Measurements from ENCODE around the gene TMEM86A.
"Not testable (repeated sequence)": the region's sequence is repeated elsewhere in the genome, so short reads cannot be mapped to it uniquely, and the experiment has no call there.

TMEM86A gene

GRCh38 chr11:18698341-18699268, at the start of gene TMEM86A:
Gene TMEM86A, plus strand, starts transcription at chr11:18698779. Its CDS starts 108 bp downstream, at chr11:18698887.
- peak; percentile 89 for DNase-seq

DNA sequence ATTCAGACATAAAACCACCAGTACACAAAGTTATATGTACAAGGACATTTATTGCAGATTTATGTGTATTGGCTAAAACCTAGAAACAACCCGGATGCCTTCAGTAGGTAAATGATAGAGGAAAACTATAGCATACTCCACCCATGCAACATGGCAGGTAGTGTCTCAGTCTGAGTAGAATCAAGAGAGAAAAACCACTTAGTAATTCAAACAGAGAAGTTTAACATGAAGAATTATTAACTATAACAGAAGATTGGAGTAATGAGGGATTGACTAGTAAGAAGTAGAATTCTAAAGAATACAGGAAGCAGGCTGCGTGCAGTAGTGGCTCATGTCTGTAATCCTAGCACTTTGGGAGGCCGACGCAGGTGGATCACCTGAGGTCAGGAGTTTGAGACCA, 48.2 kb upstream of the TMEM86A start:
- no peak for DNase-seq

GRCh38 chr11:18650859-18651557, 47.6 kb upstream of the TMEM86A start:
- DNase-seq, result peak; percentile 94

- peak; percentile 88 for DNase-seq
These were observed 40.9 kb upstream of the TMEM86A start for GRCh38 chr11:18657673-18658072.

DNA sequence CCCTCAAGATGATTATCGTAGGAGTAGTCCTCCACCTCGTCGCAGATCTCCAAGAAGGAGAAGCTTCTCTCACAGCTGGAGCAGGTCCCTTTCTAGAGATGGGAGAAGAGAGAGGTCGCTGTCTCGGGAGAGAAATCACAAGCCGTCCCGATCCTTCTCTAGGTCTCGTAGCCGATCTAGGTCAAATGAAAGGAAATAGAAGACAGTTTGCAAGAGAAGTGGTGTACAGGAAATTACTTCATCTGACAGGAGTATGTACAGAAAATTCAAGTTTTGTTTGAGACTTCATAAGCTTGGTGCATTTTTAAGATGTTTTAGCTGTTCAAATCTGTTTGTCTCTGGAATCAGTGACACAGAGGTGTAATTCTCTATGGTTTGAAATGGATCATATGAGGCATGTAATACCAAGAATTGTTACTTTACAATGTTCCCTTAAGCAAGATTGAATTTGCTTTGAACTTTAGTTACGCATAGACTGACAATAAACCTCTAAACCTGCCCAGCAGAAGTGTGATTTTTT, 33.2 kb upstream of the TMEM86A start:
- not testable (repeated sequence) for DNase-seq

DNA sequence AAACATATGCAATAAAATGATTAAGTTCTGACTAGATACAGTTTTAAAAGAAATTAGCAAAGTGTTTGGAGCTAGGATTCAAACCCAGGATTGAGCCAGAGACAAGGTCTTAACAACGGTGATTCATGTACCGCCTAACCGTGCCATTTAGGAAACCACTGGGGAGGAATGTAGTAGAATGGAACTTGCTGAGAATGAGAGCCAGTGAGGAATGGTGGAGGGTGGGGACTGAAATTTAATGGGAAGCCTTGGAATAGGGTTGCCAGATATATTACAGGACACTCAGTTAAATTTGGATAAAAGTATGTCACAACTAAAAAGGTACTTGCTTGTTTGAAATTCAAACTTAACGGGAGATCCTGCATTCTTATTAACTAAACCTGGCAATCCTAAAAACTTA, 30.4 kb upstream of the TMEM86A start:
- DNase-seq, result no peak

GRCh38 chr11:18669219-18669596, 29.4 kb upstream of the TMEM86A start:
- peak; percentile 12 for DNase-seq

- DNase-seq, result no peak
These were observed 28.9 kb upstream of the TMEM86A start for GRCh38 chr11:18669711-18670110.

DNA sequence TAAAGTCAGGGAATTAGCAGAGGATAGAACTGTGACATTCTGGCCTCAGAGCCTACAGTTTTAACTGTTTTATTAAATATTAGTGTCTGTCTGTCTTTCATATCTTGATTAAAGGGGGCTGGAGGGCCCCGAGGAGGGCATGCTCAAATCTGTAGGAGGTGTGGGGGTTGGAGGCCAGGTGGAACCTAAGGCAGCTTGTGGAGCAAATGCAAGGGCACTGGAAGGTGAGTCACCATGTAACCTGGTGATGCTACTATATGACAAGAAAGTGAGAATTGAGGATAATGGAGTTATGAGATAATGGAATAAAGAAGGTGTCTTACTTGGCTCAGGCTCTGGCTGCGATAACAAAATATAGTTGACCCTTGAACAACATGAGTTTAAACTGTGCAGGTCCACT, 27.3 kb upstream of the TMEM86A start:
- no peak for DNase-seq

DNA sequence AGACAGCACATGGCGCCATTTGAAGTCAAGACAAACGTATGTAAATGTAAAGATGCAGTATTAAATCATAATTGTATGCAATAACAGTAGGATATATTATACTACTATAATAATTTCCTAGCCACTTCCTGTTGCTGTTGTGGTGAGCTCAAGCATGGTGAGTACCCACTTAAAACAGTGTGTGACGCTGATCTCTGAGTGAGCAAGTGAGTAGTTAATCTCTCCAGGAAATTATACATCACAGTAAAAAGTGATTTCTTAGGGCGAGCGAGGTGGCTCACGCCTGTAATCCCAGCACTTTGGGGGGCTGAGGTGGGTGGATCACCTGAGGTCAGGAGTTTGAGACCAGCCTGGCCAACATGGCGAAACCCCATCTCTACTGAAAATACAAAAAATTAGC, 26.4 kb upstream of the TMEM86A start:
- DNase-seq, result not testable (repeated sequence)

- DNase-seq, result no peak
These were observed 21.8 kb upstream of the TMEM86A start for GRCh38 chr11:18676803-18677202.

- no peak for DNase-seq
These were observed 21.0 kb upstream of the TMEM86A start for GRCh38 chr11:18677560-18677959.

- not testable (repeated sequence) for DNase-seq
These were observed 16.6 kb upstream of the TMEM86A start for GRCh38 chr11:18681949-18682348.

- no peak for DNase-seq
These were observed 16.1 kb upstream of the TMEM86A start for GRCh38 chr11:18682466-18682865.

GRCh38 chr11:18684267-18684666, 14.3 kb upstream of the TMEM86A start:
- no peak for DNase-seq

DNA sequence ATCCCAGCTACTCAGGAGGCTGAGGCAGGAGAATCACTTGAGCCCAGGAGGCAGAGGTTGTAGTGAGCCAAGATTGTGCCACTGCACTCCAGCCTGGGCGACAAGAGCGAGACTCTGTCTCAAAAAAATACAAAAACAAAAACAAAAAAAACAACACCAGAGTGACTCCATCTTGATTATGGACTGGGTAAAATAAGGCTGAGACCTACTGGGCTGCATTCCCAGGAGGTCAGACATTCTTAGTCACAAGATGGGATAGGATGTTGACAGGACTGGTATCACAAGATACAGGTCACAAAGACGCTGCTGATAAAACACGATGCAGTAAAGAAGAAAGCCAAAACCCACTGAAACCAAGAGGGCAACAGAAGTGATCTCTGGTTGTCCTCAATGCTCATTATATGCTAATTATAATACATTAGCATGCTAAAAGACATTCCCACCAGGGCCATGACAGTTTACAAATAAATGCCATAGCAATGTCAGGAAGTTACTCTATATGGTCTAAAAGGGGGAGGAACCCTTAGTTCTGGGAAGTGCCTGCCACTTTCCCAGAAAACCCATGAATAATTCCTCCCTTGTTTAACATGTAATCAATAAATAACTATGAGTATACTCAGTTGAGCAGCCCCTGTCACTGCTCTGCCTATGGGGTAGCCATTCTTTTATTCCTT, 7.0 kb upstream of the TMEM86A start:
- DNase-seq, result peak; percentile 73

DNA sequence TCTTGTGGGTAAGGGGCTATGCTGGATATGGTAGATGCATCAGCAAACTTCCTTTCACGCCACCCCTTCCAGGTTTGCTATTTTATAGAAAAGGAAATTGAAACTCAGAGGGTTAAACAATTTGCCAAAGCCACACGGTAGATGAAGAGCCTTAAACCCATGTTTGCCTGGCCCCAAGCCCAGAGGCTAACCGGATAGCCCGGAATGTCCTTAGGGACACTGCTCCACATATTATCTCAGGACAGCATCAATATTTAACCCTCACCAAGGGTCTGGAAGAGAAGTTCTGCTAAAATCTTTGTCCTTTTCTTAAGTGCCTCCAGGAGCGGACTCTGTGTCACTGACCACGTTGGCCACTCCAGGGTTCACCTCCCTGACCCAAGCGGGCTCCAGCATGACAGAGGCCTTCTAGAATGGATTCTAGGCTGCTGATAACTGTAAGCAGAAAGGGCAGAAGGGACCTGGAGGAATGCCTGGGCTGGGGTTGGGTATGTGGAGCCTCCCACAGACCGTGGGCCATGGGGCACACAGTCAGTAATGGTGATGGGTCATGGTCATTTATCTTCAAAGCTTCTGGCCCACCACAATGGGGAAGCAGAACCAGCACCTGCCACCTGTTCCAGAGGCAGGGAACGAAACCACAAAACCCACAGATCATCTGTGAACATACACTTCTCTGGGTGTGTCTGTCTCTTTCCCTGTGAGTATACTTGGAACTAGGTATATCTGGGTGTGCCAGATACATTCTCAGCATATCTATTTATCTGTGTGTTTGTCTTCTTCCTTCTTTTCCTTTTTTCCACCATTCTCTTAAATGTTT, 5.4 kb upstream of the TMEM86A start:
- peak; percentile 76 for DNase-seq

DNA sequence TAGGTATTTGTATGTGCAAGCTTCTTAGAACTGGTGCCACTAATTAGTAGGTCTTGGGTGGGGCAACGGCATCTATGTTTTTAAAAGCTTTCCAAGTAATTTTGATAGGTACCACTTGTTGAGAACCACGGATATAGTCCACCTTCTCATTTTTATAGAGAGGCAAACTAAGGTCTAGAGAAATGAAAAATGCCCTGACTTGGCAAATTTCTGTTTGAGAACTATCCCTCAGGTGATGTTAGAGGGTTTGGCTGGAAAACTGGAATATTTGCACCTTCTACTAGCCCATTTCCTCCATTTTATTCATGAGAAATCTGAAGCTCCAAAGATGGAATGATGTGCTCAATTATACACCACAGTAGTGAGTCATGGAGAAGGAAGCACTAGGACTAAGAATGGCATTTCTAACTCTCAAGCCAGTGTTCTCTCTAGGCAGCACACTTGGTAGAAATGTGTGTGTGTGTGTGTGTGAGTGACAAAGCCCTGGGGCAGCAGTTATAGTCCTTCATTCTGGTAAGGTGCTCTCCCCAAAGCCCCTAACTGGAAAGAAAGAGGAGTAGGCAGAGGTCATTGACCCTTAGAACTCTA, 1.8 kb upstream of the TMEM86A start:
- DNase-seq, result no peak

GRCh38 chr11:18697576-18697975, 1.0 kb upstream of the TMEM86A start:
- no peak for DNase-seq

GRCh38 chr11:18699269-18699596, 654 bp downstream of the TMEM86A start:
- no peak for DNase-seq

DNA sequence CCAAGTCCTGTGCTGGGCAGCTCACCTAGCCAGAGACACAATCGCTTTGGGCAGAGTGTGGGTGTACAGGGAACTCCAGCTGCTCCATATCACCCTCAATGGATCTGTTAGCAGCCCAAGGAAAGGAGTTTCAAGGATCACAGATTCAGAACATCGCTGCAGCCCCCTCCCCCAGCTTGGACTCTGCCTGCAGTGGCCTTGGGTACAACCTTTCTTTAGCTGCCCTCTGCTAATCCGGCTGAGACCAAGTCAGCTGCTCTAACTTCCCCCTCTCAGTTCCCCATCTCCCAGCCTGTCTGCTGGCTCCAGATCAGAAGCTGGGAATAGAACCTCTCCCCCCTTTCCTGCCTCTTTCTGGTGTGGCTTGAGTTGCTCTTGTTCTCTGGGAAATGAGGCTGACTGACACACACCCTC, 1.3 kb downstream of the TMEM86A start:
- peak; percentile 28 for DNase-seq

DNA sequence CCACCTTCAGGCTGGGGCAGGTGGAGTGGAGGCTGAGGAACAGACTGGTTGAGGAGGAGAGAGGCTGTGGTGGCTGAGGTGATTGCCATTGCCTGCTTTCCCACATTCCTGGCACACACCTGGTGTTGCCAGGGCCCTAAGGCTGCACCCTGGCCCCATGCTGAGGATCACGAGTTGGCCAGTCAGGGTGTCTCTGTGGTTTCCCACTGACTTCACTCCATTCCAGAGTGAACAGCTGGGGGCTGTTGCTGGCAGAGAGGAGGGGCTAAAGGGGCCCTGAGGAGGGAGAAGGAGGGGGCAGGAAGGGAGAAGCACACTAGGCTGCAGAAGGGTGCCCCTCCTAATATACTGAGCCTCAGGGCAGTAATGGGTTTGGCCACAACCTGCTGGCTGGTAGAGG, 1.8 kb downstream of the TMEM86A start:
- DNase-seq, result no peak

Measured in OCI-M1 (cell line).